SU-DHL-6 (cell line): ENCODE results near the gene MRPL17.

Source experiments
- CTCF ChIP-seq: fragments of 200-600 bp; sonication (generic); IDR thresholded peaks from one replicate; pipeline ENCODE4 v1.5.1; 2017; ENCODE audit warnings: antibody characterized with exemption, mild to moderate bottlenecking, low read length, moderate library complexity; ENCODE audit not compliant: insufficient read depth, poor library complexity, severe bottlenecking
- EZH2phosphoT487 ChIP-seq: fragments of 200-600 bp; sonication (generic), shearing (Covaris generic); conservative IDR thresholded peaks from 2 replicates; pipeline ENCODE4 v1.6.1; 2018; ENCODE audit warnings: mild to moderate bottlenecking, antibody characterized with exemption, low read length, moderate library complexity, mixed read lengths

- TF ChIP-seq CTCF (no peak), EZH2phosphoT487 (no peak)
Observed at GRCh38 chr11:6686006-6686405, 2.9 kb upstream of the MRPL17 start.
